Hepatocyte (in vitro differentiated cells): ENCODE results near the gene TAPT1. TPM values are rescaled to one million over a fixed set of nuclear protein-coding genes. Genes with fewer than 3 reads are reported as not detected.

Experiments
- DNase-seq: peaks from one replicate; pipeline ENCODE4 v3.0.0-alpha.2; 2016; ENCODE audit warnings: low spot score
- H2AFZ ChIP-seq: fragments of 200-600 bp; sonication (generic); 2 replicates; pipeline ENCODE4 v1.6.0; 2016; ENCODE audit warnings: antibody characterized with exemption, mild to moderate bottlenecking
- H3K27ac ChIP-seq: fragments of 200-600 bp; sonication (generic); 2 replicates; pipeline ENCODE4 v1.5.1; 2016; ENCODE audit warnings: mild to moderate bottlenecking
- H3K27me3 ChIP-seq: fragments of 200-600 bp; sonication (generic); 2 replicates; pipeline ENCODE4 v1.6.1; 2016
- H3K36me3 ChIP-seq: fragments of 200-600 bp; sonication (generic); replicated peaks from 2 replicates; pipeline ENCODE4 v1.5.1; 2016; ENCODE audit warnings: low read depth; ENCODE audit not compliant: insufficient read depth
- H3K4me1 ChIP-seq: fragments of 200-600 bp; sonication (generic); 2 replicates; pipeline ENCODE4 v1.5.1; 2016; ENCODE audit warnings: mild to moderate bottlenecking, moderate library complexity; ENCODE audit not compliant: insufficient read depth
- H3K4me2 ChIP-seq: fragments of 200-600 bp; sonication (generic); 2 replicates; pipeline ENCODE4 v1.6.0; 2016
- H3K4me3 ChIP-seq: fragments of 200-600 bp; sonication (generic); 2 replicates; pipeline ENCODE4 v1.5.1; 2016; ENCODE audit warnings: mild to moderate bottlenecking
- H3K79me2 ChIP-seq: fragments of 200-600 bp; sonication (generic); 2 replicates; pipeline ENCODE4 v1.6.0; 2017; ENCODE audit warnings: mild to moderate bottlenecking
- H3K9me2 ChIP-seq: fragments of 200-600 bp; sonication (generic); replicated peaks from 2 replicates; pipeline ENCODE4 v1.6.0; 2017; ENCODE audit warnings: mild to moderate bottlenecking; ENCODE audit not compliant: insufficient read depth
- H3K9me3 ChIP-seq: fragments of 200-600 bp; sonication (generic); 2 replicates; pipeline ENCODE4 v1.5.1; 2016; ENCODE audit warnings: low read depth, mild to moderate bottlenecking
- H4K20me1 ChIP-seq: fragments of 200-600 bp; sonication (generic); 2 replicates; pipeline ENCODE4 v1.6.0; 2016; ENCODE audit warnings: mild to moderate bottlenecking; ENCODE audit not compliant: insufficient read depth, poor library complexity, severe bottlenecking
- CTCF ChIP-seq: fragments of 200-600 bp; sonication (generic); IDR thresholded peaks from 2 replicates; pipeline ENCODE4 v1.5.1; 2016; ENCODE audit warnings: antibody characterized with exemption, mild to moderate bottlenecking; ENCODE audit not compliant: poor library complexity
- EZH2 ChIP-seq: fragments of 200-600 bp; sonication (generic); IDR thresholded peaks from 2 replicates; pipeline ENCODE4 v1.6.1; 2016; ENCODE audit warnings: antibody characterized with exemption, mild to moderate bottlenecking, borderline replicate concordance
- EZH2phosphoT487 ChIP-seq: fragments of 200-600 bp; sonication (generic); IDR thresholded peaks from one replicate; pipeline ENCODE4 v1.6.1; 2018; ENCODE audit warnings: antibody characterized with exemption, mild to moderate bottlenecking, low read depth, moderate library complexity; ENCODE audit not compliant: unreplicated experiment, severe bottlenecking
- WGBS: methylation state at CpG from one replicate; pipeline ENCODE4 v1.1.6; 2016; ENCODE audit warnings: low lambda C conversion rate; ENCODE audit errors: missing lambda C conversion rate; 5-methylcytosine and 5-hydroxymethylcytosine counted together
- polyA plus RNA-seq: library from polyadenylated mRNA; unstranded; fragments of >200 nt; fragmentation: Nextera tagmentation; extraction: Ambion mirVana; gene quantifications from 2 replicates; pipeline ENCODE4 v1.2.1, GENCODE V29; 2016
- total RNA-seq: library from RNA; depleted of rRNA; stranded (reverse); fragments of >200 nt; gene quantifications from 2 replicates; pipeline ENCODE4 v1.2.3, GENCODE V29; 2014

Gene TAPT1
- total and polyA plus RNA-seq, 2 experiments from 2014 or later, result 12.9 to 19.3 TPM

DNA sequence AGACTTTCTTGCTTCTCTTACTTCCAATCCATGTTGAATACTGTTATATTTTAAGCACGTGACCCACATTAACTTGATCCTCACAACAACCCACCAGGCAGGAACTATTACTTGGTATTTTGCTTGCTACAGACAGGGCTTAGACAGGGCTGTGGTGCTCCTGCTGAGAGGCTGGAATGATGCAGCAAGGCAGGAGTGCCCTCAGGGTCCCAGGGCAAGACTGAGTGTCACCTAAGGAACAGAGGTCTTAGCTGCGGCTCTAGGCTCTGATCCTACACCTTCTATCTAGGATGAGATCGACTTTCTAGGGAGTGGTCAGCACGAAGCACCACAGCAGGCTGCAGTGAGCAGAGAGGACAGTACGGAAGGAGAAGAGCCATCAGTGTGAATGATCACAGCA lies 20.0 kb downstream of the TAPT1 start:
- Histone ChIP-seq H2AFZ (no peak overlapping the region), H4K20me1 (peaks cover 6% of the 10 kb centered on the region), H3K79me2 (peaks cover 33% of the 10 kb centered on the region), H3K27me3 (no peaks in the 10 kb centered on the region), H3K4me3 (no peak overlapping the region), H3K36me3 (no peaks in the 10 kb centered on the region), H3K9me2 (no peaks in the 10 kb centered on the region), H3K9me3 (no peaks in the 10 kb centered on the region), H3K4me2 (no peak overlapping the region), H3K27ac (no peak overlapping the region), H3K4me1 (no peaks in the 10 kb centered on the region)
- WGBS, result 77% methylated on average over 5 of the region's 5 CpGs
- no peak for TF ChIP-seq CTCF
- TF ChIP-seq EZH2, result no peak
- no peak for TF ChIP-seq EZH2phosphoT487
- no peak for DNase-seq

- 76% methylated on average over 7 of the region's 7 CpGs for WGBS
- Histone ChIP-seq H3K4me2 (no peak overlapping the region), H3K27ac (no peak overlapping the region), H3K9me2 (no peaks in the 10 kb centered on the region), H4K20me1 (peaks cover 6% of the 10 kb centered on the region), H3K27me3 (no peaks in the 10 kb centered on the region), H3K4me3 (no peak overlapping the region), H2AFZ (no peak overlapping the region), H3K79me2 (peaks cover 27% of the 10 kb centered on the region), H3K36me3 (no peaks in the 10 kb centered on the region), H3K4me1 (no peaks in the 10 kb centered on the region), H3K9me3 (no peaks in the 10 kb centered on the region)
- DNase-seq, result peak; percentile 52
- no peak for TF ChIP-seq EZH2phosphoT487
- TF ChIP-seq CTCF, result peak; percentile 49
These were observed 20.7 kb downstream of the TAPT1 start for GRCh38 chr4:16205298-16206164.

DNA sequence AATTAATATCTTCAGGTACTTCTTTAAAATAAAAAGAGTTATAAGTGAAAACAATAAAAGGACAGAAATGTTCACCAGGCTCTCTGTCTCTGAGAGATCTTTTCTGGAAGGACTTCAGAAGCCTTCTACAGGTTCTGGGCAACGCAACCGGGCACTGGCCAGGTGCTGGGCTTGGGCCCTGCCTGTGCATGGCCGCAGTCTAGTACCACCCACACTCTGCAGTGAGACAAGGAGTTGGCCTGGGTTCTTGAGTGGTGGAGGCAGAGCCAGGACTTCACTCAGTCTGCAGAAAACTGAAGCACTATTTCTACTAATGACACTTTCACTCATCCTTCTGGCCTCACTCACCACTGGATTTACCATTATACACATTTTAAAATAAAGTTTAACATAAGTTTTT lies 21.8 kb downstream of the TAPT1 start:
- TF ChIP-seq EZH2phosphoT487 (no peak), CTCF (no peak), EZH2 (no peak)
- WGBS, result 96% methylated on average over 3 of the region's 3 CpGs

More for the DNA sequence above, 21.8 kb downstream of the TAPT1 start:
- H3K36me3 ChIP-seq, result no peaks in the 10 kb centered on the region
- H3K9me2 ChIP-seq, result no peaks in the 10 kb centered on the region
- no peaks in the 10 kb centered on the region for H3K27me3 ChIP-seq
- no peaks in the 10 kb centered on the region for H3K4me1 ChIP-seq
- H4K20me1 ChIP-seq, result peaks cover 6% of the 10 kb centered on the region
- H3K4me3 ChIP-seq, result no peak overlapping the region
- H3K27ac ChIP-seq, result no peak overlapping the region
- peaks cover 22% of the 10 kb centered on the region for H3K79me2 ChIP-seq
- DNase-seq, result no peak
- H2AFZ ChIP-seq, result no peak overlapping the region
- H3K9me3 ChIP-seq, result no peaks in the 10 kb centered on the region
- no peak overlapping the region for H3K4me2 ChIP-seq
